H9 (cell line): ENCODE measurements around the gene CLCN3. TPM values are rescaled to one million over a fixed set of nuclear protein-coding genes. Genes with fewer than 3 reads are reported as not detected.

Source experiments
- DNase-seq: peaks from one replicate; pipeline ENCODE4 v3.0.0-alpha.2; 2017
- H2AFZ ChIP-seq: one replicate; pipeline ENCODE4 v1.6.1; 2013; ENCODE audit warnings: mild to moderate bottlenecking, low read length, control low read depth, moderate library complexity
- H2AK5ac ChIP-seq: 2 replicates; pipeline ENCODE4 v1.6.1; 2013; ENCODE audit warnings: low read length, control low read depth, mixed read lengths; ENCODE audit not compliant: insufficient read length
- H2BK120ac ChIP-seq: one replicate; pipeline ENCODE4 v1.6.1; 2013; ENCODE audit warnings: low read depth, mild to moderate bottlenecking, low read length, control low read depth, inconsistent platforms; ENCODE audit not compliant: poor library complexity, severe bottlenecking
- H2BK12ac ChIP-seq: 2 replicates; pipeline ENCODE4 v1.6.1; 2013; ENCODE audit warnings: low read length, control low read depth, mixed read lengths, low read depth; ENCODE audit not compliant: insufficient read length
- H2BK15ac ChIP-seq: 2 replicates; pipeline ENCODE4 v1.6.1; 2013; ENCODE audit warnings: low read depth, low read length, control low read depth
- H2BK20ac ChIP-seq: one replicate; pipeline ENCODE4 v1.6.1; 2013; ENCODE audit warnings: low read depth, mild to moderate bottlenecking, low read length, control low read depth, inconsistent platforms; ENCODE audit not compliant: poor library complexity, severe bottlenecking
- H2BK5ac ChIP-seq: 2 replicates; pipeline ENCODE4 v1.6.1; 2013; ENCODE audit warnings: low read length, control low read depth, mixed read lengths; ENCODE audit not compliant: insufficient read length
- H3K14ac ChIP-seq: 2 replicates; pipeline ENCODE4 v1.6.1; 2013; ENCODE audit warnings: low read length, control low read depth; ENCODE audit not compliant: insufficient read depth
- H3K18ac ChIP-seq: 2 replicates; pipeline ENCODE4 v1.6.1; 2013; ENCODE audit warnings: low read depth, mild to moderate bottlenecking, mixed read lengths, low read length, control low read depth; ENCODE audit not compliant: insufficient read length
- H3K23ac ChIP-seq: 2 replicates; pipeline ENCODE4 v1.6.1; 2013; ENCODE audit warnings: low read length, control low read depth, mixed read lengths, low read depth; ENCODE audit not compliant: insufficient read length
- H3K23me2 ChIP-seq: 2 replicates; pipeline ENCODE4 v1.6.1; 2013; ENCODE audit warnings: low read depth, mild to moderate bottlenecking, mixed read lengths, low read length, control low read depth; ENCODE audit not compliant: insufficient read length, poor library complexity, severe bottlenecking
- H3K27ac ChIP-seq: 2 replicates; pipeline ENCODE4 v1.5.1; 2013; ENCODE audit warnings: low read length, control low read depth, mixed read lengths, low read depth; ENCODE audit not compliant: insufficient read length
- H3K27me3 ChIP-seq: 2 replicates; pipeline ENCODE4 v1.6.1; 2013; ENCODE audit warnings: low read length, control low read depth, inconsistent platforms; ENCODE audit not compliant: insufficient read depth
- H3K4ac ChIP-seq: 2 replicates; pipeline ENCODE4 v1.6.1; 2013; ENCODE audit warnings: low read depth, mild to moderate bottlenecking, control low read depth, inconsistent platforms, low read length, moderate library complexity
- H3K4me1 ChIP-seq: 2 replicates; pipeline ENCODE4 v1.6.1; 2013; ENCODE audit warnings: low read length, control low read depth, inconsistent platforms; ENCODE audit not compliant: insufficient read depth
- H3K4me2 ChIP-seq: 2 replicates; pipeline ENCODE4 v1.6.1; 2013; ENCODE audit warnings: low read length, control low read depth, mixed read lengths; ENCODE audit not compliant: insufficient read length, insufficient read depth
- H3K56ac ChIP-seq: 2 replicates; pipeline ENCODE4 v1.6.1; 2013; ENCODE audit warnings: low read depth, mild to moderate bottlenecking, mixed read lengths, low read length, control low read depth; ENCODE audit not compliant: insufficient read length
- H3K79me1 ChIP-seq: 2 replicates; pipeline ENCODE4 v1.6.1; 2013; ENCODE audit warnings: low read depth, mild to moderate bottlenecking, moderate library complexity, low read length, control low read depth, inconsistent platforms; ENCODE audit not compliant: insufficient read depth, poor library complexity, severe bottlenecking
- H3K79me2 ChIP-seq: 2 replicates; pipeline ENCODE4 v1.6.1; 2013; ENCODE audit warnings: low read length, control low read depth, inconsistent platforms; ENCODE audit not compliant: insufficient read depth
- H3K9ac ChIP-seq: 2 replicates; pipeline ENCODE4 v1.6.1; 2013; ENCODE audit warnings: low read length, control low read depth, mixed read lengths; ENCODE audit not compliant: insufficient read length; ENCODE audit errors: extremely low read depth
- H3K9me3 ChIP-seq: one replicate; pipeline ENCODE4 v1.6.1; 2013; ENCODE audit warnings: low read depth, low read length, inconsistent platforms; ENCODE audit not compliant: control insufficient read depth
- H3T11ph ChIP-seq: one replicate; pipeline ENCODE4 v1.6.1; 2013; ENCODE audit warnings: mild to moderate bottlenecking, low read length, control low read depth, inconsistent platforms
- H4K20me1 ChIP-seq: one replicate; pipeline ENCODE4 v1.6.1; 2013; ENCODE audit not compliant: control insufficient read depth, insufficient read length, insufficient read depth
- H4K5ac ChIP-seq: 2 replicates; pipeline ENCODE4 v1.6.1; 2013; ENCODE audit warnings: low read depth, mild to moderate bottlenecking, mixed read lengths, low read length, control low read depth; ENCODE audit not compliant: insufficient read length
- H4K8ac ChIP-seq: replicated peaks from 2 replicates; pipeline ENCODE4 v1.6.1; 2013; ENCODE audit warnings: low read length, control low read depth, mixed read lengths, low read depth; ENCODE audit not compliant: insufficient read length
- H4K91ac ChIP-seq: 2 replicates; pipeline ENCODE4 v1.6.1; 2013; ENCODE audit warnings: low read depth, mild to moderate bottlenecking, moderate library complexity, mixed read lengths, low read length, control low read depth; ENCODE audit not compliant: insufficient read length
- H3K27ac Mint-ChIP-seq, 3 experiments: 2 replicates in 2 of 3; 3 replicates in 1 of 3; pipeline ENCODE4 v1.8.0; 2020 to 2021; ENCODE audit warnings: mixed read lengths in 3 of 3, mild to moderate bottlenecking in 1 of 3, moderate library complexity in 1 of 3
- H3K27me3 Mint-ChIP-seq: 2 replicates; pipeline ENCODE4 v1.8.0; 2021; ENCODE audit warnings: low read depth, mild to moderate bottlenecking, moderate library complexity, mixed read lengths
- H3K36me3 Mint-ChIP-seq, 3 experiments: 2 replicates in 2 of 3; 3 replicates in 1 of 3; pipeline ENCODE4 v1.8.0; 2020 to 2021; ENCODE audit warnings: low read depth in 3 of 3, mixed read lengths in 3 of 3; ENCODE audit not compliant: insufficient read depth in 1 of 3
- H3K4me1 Mint-ChIP-seq, 2 experiments: 2 replicates each; pipeline ENCODE4 v1.8.0; 2020; ENCODE audit warnings: mixed read lengths in 2 of 2
- H3K4me3 Mint-ChIP-seq, 2 experiments: 2 replicates in 1 of 2; 3 replicates in 1 of 2; pipeline ENCODE4 v1.8.0; 2020 to 2021; ENCODE audit warnings: mild to moderate bottlenecking in 2 of 2, mixed read lengths in 2 of 2, moderate library complexity in 1 of 2
- H3K9me3 Mint-ChIP-seq, 2 experiments: 2 replicates in 1 of 2; 3 replicates in 1 of 2; pipeline ENCODE4 v1.8.0; 2020; ENCODE audit warnings: mild to moderate bottlenecking in 2 of 2, mixed read lengths in 2 of 2, moderate library complexity in 1 of 2
- CTCF ChIP-seq: fragments of 200-600 bp; sonication (generic); conservative IDR thresholded peaks from 3 replicates; pipeline ENCODE4 v1.8.0; 2021; ENCODE audit warnings: antibody characterized with exemption, mild to moderate bottlenecking
- WGBS: extraction: QIAGEN DNeasy Blood & Tissue Kit; methylation state at CpG from one replicate; pipeline ENCODE4 v1.1.7; 2013; ENCODE audit warnings: missing lambda C conversion rate, low lambda C conversion rate, mixed read lengths; ENCODE audit not compliant: insufficient read length; ENCODE audit errors: extremely low coverage; 5-methylcytosine and 5-hydroxymethylcytosine counted together
- total RNA-seq: library from RNA; stranded (reverse); gene quantifications from 2 replicates; pipeline ENCODE4 v1.2.1, GENCODE V29; 2021

Gene CLCN3
- total RNA-seq, 1 experiment from 2014 or later = 25.7 TPM

GRCh38 chr4:169689681-169690080 is 69.3 kb downstream of the CLCN3 start:
- Histone ChIP-seq H3K27me3 (no peaks in the 10 kb centered on the region), H4K20me1 (no peaks in the 10 kb centered on the region), H3K9me3 (no peaks in the 10 kb centered on the region), H2BK120ac (no peak overlapping the region), H3K4ac (no peak overlapping the region), H3K23ac (no peak overlapping the region), H2BK20ac (no peak overlapping the region), H3K4me2 (no peak overlapping the region), H3K56ac (no peak overlapping the region), H3K79me1 (no peaks in the 10 kb centered on the region), H3K27ac (no peak overlapping the region), H4K5ac (no peak overlapping the region), H3K14ac (no peak overlapping the region), H3T11ph (no peak overlapping the region), H3K79me2 (no peaks in the 10 kb centered on the region), H2BK5ac (no peak overlapping the region), H3K9ac (no peak overlapping the region), H3K18ac (no peak overlapping the region), H2BK12ac (no peak overlapping the region), H4K91ac (no peak overlapping the region), H4K8ac (no peak overlapping the region), H3K23me2 (no peaks in the 10 kb centered on the region), H2AFZ (no peak overlapping the region), H3K4me1 (no peaks in the 10 kb centered on the region), H2BK15ac (no peak overlapping the region), H2AK5ac (no peak overlapping the region)
- Mint-ChIP-seq H3K4me1 (no peaks in the 10 kb centered on the region), H3K4me3 (no peak overlapping the region), H3K27ac (peak overlapping the region in 1 of 3 experiments; percentile 48; a peak in 1 of 7 replicates), H3K27me3 (no peaks in the 10 kb centered on the region), H3K36me3 (peaks cover 10 to 22% (median 20%) of the 10 kb centered on the region in 3 experiments), H3K9me3 (no peaks in the 10 kb centered on the region)
- no peak for DNase-seq
- no CpG with 5 or more reads among the region's 1 CpG for WGBS
- no peak for TF ChIP-seq CTCF
